Activated B cell treated with CpG ODN at 0.5 μM for 24 hours (primary cell): ENCODE results near the gene OR52A1. TPM values are rescaled to one million over a fixed set of nuclear protein-coding genes. Genes with fewer than 3 reads are reported as not detected.

ENCODE experiments used
- ATAC-seq: fragments of 200-7000 bp; cut with Tn5 transposase; one replicate; pipeline ENCODE4 v1.10.0; 2021; ENCODE audit warnings: low read depth, mild to moderate bottlenecking, moderate library complexity
- CTCF ChIA-PET: fragments of 350-600 bp; sonication (Branson Sonifier 250); formaldehyde crosslinking; loops from one replicate; lab custom pipeline; 2021; ENCODE audit warnings: antibody characterized with exemption; lab: Charles Lee
- POLR2A ChIA-PET: fragments of 350-600 bp; sonication (Branson Sonifier 250); formaldehyde crosslinking; loops from one replicate; lab custom pipeline; 2021; ENCODE audit warnings: antibody characterized with exemption; lab: Charles Lee
- DNase-seq: peaks from one replicate; pipeline ENCODE4 v3.0.0; 2022
- H3K27ac Mint-ChIP-seq: one replicate; pipeline ENCODE4 v1.8.0; 2020; ENCODE audit warnings: mixed read lengths
- H3K27me3 Mint-ChIP-seq: one replicate; pipeline ENCODE4 v1.8.0; 2021; ENCODE audit warnings: mixed read lengths
- H3K36me3 Mint-ChIP-seq: one replicate; pipeline ENCODE4 v1.8.0; 2021; ENCODE audit warnings: low read depth, mixed read lengths
- H3K4me1 Mint-ChIP-seq: one replicate; pipeline ENCODE4 v1.8.0; 2021; ENCODE audit warnings: mixed read lengths
- H3K4me3 Mint-ChIP-seq: one replicate; pipeline ENCODE4 v1.8.0; 2020; ENCODE audit warnings: mild to moderate bottlenecking, mixed read lengths
- H3K9me3 Mint-ChIP-seq: one replicate; pipeline ENCODE4 v1.8.0; 2020; ENCODE audit warnings: mixed read lengths
- CTCF ChIP-seq: fragments of 200-600 bp; IDR thresholded peaks from one replicate; pipeline ENCODE4 v1.8.0; 2022; ENCODE audit warnings: antibody characterized with exemption, mild to moderate bottlenecking
- intact Hi-C: fragments of 100-400 bp; cut with micrococcal nuclease; formaldehyde crosslinking; loops from one replicate; pipeline ENCODE4 v1.15.1; 2024
- total RNA-seq: library from RNA; stranded (reverse); gene quantifications from 2 replicates; pipeline ENCODE4 v1.2.3, GENCODE V29; 2022

OR52A1 gene
- total RNA-seq, 1 donor from 2014 or later, result not detected

GRCh38 chr11:5196731-5197130 is 42.2 kb upstream of the OR52A1 start:
- ChIA-PET POLR2A (no interaction called here), CTCF (no interaction called here)
- no peak overlapping the region for H3K4me3 Mint-ChIP-seq
- no peaks in the 10 kb centered on the region for H3K27me3 Mint-ChIP-seq
- no peak for DNase-seq
- TF ChIP-seq CTCF, result no peak
- H3K9me3 Mint-ChIP-seq, result peaks cover 2% of the 10 kb centered on the region
- no peaks in the 10 kb centered on the region for H3K4me1 Mint-ChIP-seq
- no peak for ATAC-seq
- intact Hi-C loops, result no loop called here
- H3K27ac Mint-ChIP-seq, result no peak overlapping the region
- H3K36me3 Mint-ChIP-seq, result no peaks in the 10 kb centered on the region

GRCh38 chr11:5196067-5196466 is 41.5 kb upstream of the OR52A1 start:
- no peak overlapping the region for H3K4me3 Mint-ChIP-seq
- H3K36me3 Mint-ChIP-seq, result no peaks in the 10 kb centered on the region
- TF ChIP-seq CTCF, result no peak
- no peak for ATAC-seq
- DNase-seq, result no peak
- CTCF ChIA-PET, result no interaction called here
- H3K27ac Mint-ChIP-seq, result no peak overlapping the region
- H3K27me3 Mint-ChIP-seq, result no peaks in the 10 kb centered on the region
- intact Hi-C loops, result no loop called here
- POLR2A ChIA-PET, result no interaction called here
- peaks cover 2% of the 10 kb centered on the region for H3K9me3 Mint-ChIP-seq
- no peaks in the 10 kb centered on the region for H3K4me1 Mint-ChIP-seq

- ATAC-seq (no peak), DNase-seq (no peak)
- peaks cover 6% of the 10 kb centered on the region for H3K9me3 Mint-ChIP-seq
- no peaks in the 10 kb centered on the region for H3K27me3 Mint-ChIP-seq
- CTCF ChIA-PET, result no interaction called here
- intact Hi-C loops, result no loop called here
- no peak overlapping the region for H3K27ac Mint-ChIP-seq
- TF ChIP-seq CTCF, result no peak
- H3K4me3 Mint-ChIP-seq, result no peak overlapping the region
- POLR2A ChIA-PET, result no interaction called here
- no peaks in the 10 kb centered on the region for H3K4me1 Mint-ChIP-seq
- no peaks in the 10 kb centered on the region for H3K36me3 Mint-ChIP-seq
Measured at GRCh38 chr11:5192738-5193137, 38.2 kb upstream of the OR52A1 start.

DNA sequence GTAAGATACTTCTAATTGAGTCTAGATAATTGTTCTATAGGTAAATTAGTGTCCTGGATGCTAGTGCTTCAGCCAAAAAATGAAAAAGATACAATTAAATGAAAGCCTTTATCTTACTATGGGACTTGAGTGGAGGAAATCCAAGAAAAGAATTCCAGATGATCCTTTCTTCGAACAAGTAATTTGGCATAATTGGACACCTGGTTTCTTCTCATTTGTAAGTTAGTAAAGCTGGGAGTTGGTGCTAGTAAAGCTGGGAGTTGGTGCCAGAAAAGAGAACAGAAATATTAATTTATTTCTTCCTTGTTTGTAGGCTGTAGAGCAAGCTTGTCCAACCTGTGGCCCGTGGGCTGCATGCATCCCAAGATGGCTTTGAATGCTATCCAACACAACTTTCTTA is 33.6 kb upstream of the OR52A1 start:
- Mint-ChIP-seq H3K27me3 (no peaks in the 10 kb centered on the region), H3K27ac (no peak overlapping the region), H3K4me1 (no peaks in the 10 kb centered on the region), H3K9me3 (peaks cover 6% of the 10 kb centered on the region), H3K36me3 (no peaks in the 10 kb centered on the region), H3K4me3 (no peak overlapping the region)
- DNase-seq (no peak), ATAC-seq (no peak)
- ChIA-PET CTCF (no interaction called here), POLR2A (no interaction called here)
- intact Hi-C loops, result no loop called here
- TF ChIP-seq CTCF, result no peak

- Mint-ChIP-seq H3K9me3 (no peaks in the 10 kb centered on the region), H3K36me3 (no peaks in the 10 kb centered on the region), H3K27me3 (no peaks in the 10 kb centered on the region), H3K27ac (no peak overlapping the region), H3K4me1 (no peaks in the 10 kb centered on the region), H3K4me3 (no peak overlapping the region)
- ChIA-PET POLR2A (no interaction called here), CTCF (no interaction called here)
- intact Hi-C loops, result no loop called here
- TF ChIP-seq CTCF, result no peak
- ATAC-seq (no peak), DNase-seq (no peak)
Measured at GRCh38 chr11:5178046-5178837, 23.7 kb upstream of the OR52A1 start.
